ENCODE data around the gene PIP5KL1.

PIP5KL1 gene

DNA sequence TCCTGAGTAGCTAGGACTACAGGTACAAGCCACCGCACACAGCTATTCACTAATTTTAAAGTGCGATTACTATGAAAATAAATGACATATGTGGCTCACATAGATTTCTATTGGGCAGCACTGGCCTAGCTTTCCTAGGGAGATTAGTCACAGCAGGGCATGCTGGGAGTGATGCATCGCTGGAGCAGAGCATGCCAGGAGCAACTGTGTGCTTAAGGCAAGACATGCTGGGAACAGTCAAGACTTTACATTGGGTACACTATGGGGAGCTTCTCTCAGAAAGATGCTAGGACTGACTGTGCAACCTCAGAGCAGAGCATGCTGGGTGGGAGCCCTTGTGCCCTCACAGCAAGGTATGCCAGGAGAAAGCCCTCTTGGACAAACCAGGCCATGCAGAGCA is 40.5 kb downstream of the PIP5KL1 start:
- Histone ChIP-seq H3K9ac (ENCODE audit: low read length) (no peak overlapping the region), H3K9me3 (ENCODE audit: insufficient read depth, low read length) (peaks cover 23% of the 10 kb centered on the region), H3K4me2 (ENCODE audit: low read length) (no peak overlapping the region), H4K20me1 (ENCODE audit: insufficient read depth, low read length) (no peaks in the 10 kb centered on the region), H3K4me1 (ENCODE audit: low read length) (no peaks in the 10 kb centered on the region), H3K4me3 (ENCODE audit: low read length) (no peak overlapping the region), H3K27ac (ENCODE audit: low read length) (no peak overlapping the region), H3K27me3 (ENCODE audit: low read depth, low read length) (no peaks in the 10 kb centered on the region), H3K36me3 (replicated peaks; ENCODE audit: low read depth, low read length) (peaks cover 64% of the 10 kb centered on the region), H3K79me2 (ENCODE audit: low read length) (no peaks in the 10 kb centered on the region), H2AFZ (ENCODE audit: low read depth, low read length) (no peak overlapping the region)
- TF ChIP-seq EZH2phosphoT487 (IDR thresholded peaks at IDR 0.05; ENCODE audit: low read depth), result no peak
- TF ChIP-seq, protein P1, sequence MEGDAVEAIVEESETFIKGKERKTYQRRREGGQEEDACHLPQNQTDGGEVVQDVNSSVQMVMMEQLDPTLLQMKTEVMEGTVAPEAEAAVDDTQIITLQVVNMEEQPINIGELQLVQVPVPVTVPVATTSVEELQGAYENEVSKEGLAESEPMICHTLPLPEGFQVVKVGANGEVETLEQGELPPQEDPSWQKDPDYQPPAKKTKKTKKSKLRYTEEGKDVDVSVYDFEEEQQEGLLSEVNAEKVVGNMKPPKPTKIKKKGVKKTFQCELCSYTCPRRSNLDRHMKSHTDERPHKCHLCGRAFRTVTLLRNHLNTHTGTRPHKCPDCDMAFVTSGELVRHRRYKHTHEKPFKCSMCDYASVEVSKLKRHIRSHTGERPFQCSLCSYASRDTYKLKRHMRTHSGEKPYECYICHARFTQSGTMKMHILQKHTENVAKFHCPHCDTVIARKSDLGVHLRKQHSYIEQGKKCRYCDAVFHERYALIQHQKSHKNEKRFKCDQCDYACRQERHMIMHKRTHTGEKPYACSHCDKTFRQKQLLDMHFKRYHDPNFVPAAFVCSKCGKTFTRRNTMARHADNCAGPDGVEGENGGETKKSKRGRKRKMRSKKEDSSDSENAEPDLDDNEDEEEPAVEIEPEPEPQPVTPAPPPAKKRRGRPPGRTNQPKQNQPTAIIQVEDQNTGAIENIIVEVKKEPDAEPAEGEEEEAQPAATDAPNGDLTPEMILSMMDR (IDR thresholded peaks at IDR 0.05; ENCODE audit: low read depth, low read length), result no peak

DNA sequence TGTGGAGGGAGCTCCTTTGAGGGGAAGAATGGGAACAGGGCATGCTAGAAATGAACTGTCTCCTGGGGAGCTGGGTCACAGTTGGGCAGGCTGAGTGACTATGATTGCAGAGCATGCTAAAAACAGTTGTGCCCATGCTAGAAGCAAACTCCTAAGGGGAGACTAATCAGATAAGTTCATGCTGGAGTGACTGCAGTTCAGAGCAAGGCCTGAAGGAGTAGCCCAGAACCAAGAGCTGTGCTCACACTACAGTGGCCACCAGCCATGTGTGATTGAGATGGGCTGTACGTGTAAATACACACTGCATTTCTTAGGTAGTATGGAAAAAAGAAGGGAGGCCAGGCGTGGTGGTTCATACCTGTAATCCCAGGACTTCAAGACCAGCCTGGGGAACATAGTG is 42.8 kb downstream of the PIP5KL1 start:
- no peak overlapping the region for H3K4me3 ChIP-seq (ENCODE audit: low read length)
- H3K79me2 ChIP-seq (ENCODE audit: low read length), result no peaks in the 10 kb centered on the region
- peaks cover 8% of the 10 kb centered on the region for H3K9me3 ChIP-seq (ENCODE audit: insufficient read depth, low read length)
- no peaks in the 10 kb centered on the region for H3K27me3 ChIP-seq (ENCODE audit: low read depth, low read length)
- no peak overlapping the region for H3K9ac ChIP-seq (ENCODE audit: low read length)
- H4K20me1 ChIP-seq (ENCODE audit: insufficient read depth, low read length), result no peaks in the 10 kb centered on the region
- H3K4me1 ChIP-seq (ENCODE audit: low read length), result no peaks in the 10 kb centered on the region
- no peak overlapping the region for H3K27ac ChIP-seq (ENCODE audit: low read length)
- no peak overlapping the region for H3K4me2 ChIP-seq (ENCODE audit: low read length)
- no peak for TF ChIP-seq EZH2phosphoT487 (IDR thresholded peaks at IDR 0.05; ENCODE audit: low read depth)
- TF ChIP-seq, protein P1 (IDR thresholded peaks at IDR 0.05; ENCODE audit: low read depth, low read length), result no peak
- no peak overlapping the region for H2AFZ ChIP-seq (ENCODE audit: low read depth, low read length)
- peaks cover 41% of the 10 kb centered on the region for H3K36me3 ChIP-seq (replicated peaks; ENCODE audit: low read depth, low read length)

DNA sequence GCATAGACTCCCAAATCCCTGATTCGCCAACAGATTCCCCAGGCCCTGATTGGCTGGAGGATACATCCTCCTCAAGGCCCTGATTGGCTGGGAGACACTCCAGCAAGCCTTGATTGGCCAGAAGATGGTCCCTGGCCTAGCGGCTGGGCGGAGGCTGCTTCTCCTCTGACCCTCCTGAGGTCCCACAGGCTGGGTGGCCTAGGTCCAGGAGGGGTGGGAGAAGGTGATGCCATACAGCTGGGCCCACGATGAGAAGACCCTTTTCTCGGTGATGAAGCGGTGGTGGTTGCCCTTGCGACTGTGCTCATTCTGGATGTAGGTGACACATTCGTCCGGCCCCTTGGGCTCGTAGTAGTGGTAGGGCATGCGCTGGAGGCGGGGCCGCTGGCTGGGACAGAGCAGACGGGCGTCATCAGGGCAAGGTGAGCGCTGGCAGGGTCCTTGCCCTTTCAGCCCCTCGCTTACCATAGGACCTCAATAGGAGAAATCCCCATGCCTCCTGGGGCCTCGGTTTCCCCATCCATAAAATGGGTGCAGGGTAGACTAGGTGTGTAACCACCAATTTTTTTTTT is 44.1 kb downstream of the PIP5KL1 start:
- no peak overlapping the region for H3K9ac ChIP-seq (ENCODE audit: low read length)
- H3K4me1 ChIP-seq (ENCODE audit: low read length), result no peaks in the 10 kb centered on the region
- H3K4me3 ChIP-seq (ENCODE audit: low read length), result no peak overlapping the region

DNA sequence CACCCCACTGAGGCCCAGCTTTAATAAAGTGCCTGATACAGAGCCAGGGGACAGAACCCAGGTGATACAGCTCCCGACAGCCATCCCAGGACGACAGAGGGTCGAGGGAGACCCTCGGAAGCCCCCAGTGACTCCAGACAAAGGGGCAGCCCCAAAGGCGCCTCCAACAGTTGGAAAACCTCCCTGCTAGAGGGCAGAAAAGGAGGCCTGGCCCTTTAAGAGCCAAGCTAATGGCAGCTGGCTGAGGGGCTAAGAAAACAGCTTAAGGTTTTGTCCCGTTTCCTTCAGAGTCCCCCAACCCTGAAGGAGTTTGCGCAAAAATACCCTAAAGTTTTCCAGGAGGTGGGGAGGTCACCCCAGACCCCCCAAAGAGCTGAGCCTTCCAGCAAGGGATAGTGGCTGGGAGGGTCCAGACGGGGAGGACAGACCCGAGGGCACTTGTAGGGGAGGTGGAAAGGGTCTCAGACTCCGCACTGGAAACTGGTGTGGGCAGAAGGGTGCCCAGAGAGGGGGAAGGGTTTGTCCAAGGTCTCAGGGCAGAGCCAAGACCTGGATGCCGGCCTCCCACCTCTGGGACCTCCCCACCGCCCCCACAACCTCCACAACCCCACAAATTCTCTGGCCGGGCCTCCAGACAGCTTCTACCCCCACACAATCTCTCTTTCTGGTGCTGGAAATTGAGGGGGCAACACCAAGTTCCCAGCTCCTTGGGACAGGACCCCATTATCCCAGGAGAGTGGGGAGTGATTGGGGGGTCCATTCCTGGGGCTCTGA is 44.9 kb downstream of the PIP5KL1 start:
- Histone ChIP-seq H3K4me2 (ENCODE audit: low read length) (no peak overlapping the region), H4K20me1 (ENCODE audit: insufficient read depth, low read length) (no peaks in the 10 kb centered on the region), H3K36me3 (replicated peaks; ENCODE audit: low read depth, low read length) (peaks cover 26% of the 10 kb centered on the region), H3K79me2 (ENCODE audit: low read length) (no peaks in the 10 kb centered on the region), H2AFZ (ENCODE audit: low read depth, low read length) (no peak overlapping the region), H3K27ac (ENCODE audit: low read length) (no peak overlapping the region), H3K4me1 (ENCODE audit: low read length) (peaks cover 3% of the 10 kb centered on the region; the same call in 1 of the 2 replicates), H3K4me3 (ENCODE audit: low read length) (no peak overlapping the region), H3K27me3 (ENCODE audit: low read depth, low read length) (no peaks in the 10 kb centered on the region), H3K9me3 (ENCODE audit: insufficient read depth, low read length) (no peaks in the 10 kb centered on the region), H3K9ac (ENCODE audit: low read length) (no peak overlapping the region)
- TF ChIP-seq, protein P1 (IDR thresholded peaks at IDR 0.05; ENCODE audit: low read depth, low read length), result no peak
- no peak for TF ChIP-seq EZH2phosphoT487 (IDR thresholded peaks at IDR 0.05; ENCODE audit: low read depth)

More for the DNA sequence above, 44.1 kb downstream of the PIP5KL1 start:
- Histone ChIP-seq H3K9me3 (ENCODE audit: insufficient read depth, low read length) (no peaks in the 10 kb centered on the region), H3K36me3 (replicated peaks; ENCODE audit: low read depth, low read length) (peaks cover 33% of the 10 kb centered on the region), H3K79me2 (ENCODE audit: low read length) (no peaks in the 10 kb centered on the region), H3K4me2 (ENCODE audit: low read length) (no peak overlapping the region), H3K27ac (ENCODE audit: low read length) (no peak overlapping the region), H2AFZ (ENCODE audit: low read depth, low read length) (no peak overlapping the region), H3K27me3 (ENCODE audit: low read depth, low read length) (no peaks in the 10 kb centered on the region), H4K20me1 (ENCODE audit: insufficient read depth, low read length) (no peaks in the 10 kb centered on the region)
- TF ChIP-seq, protein P1 (IDR thresholded peaks at IDR 0.05; ENCODE audit: low read depth, low read length), result no peak
- no peak for TF ChIP-seq EZH2phosphoT487 (IDR thresholded peaks at IDR 0.05; ENCODE audit: low read depth)

Measured in OCI-LY3 (cell line).